GM21717 (cell line): ENCODE data around the gene PCDHGA5.
"Not testable (repeated sequence)": the region's sequence is repeated elsewhere in the genome, so short reads cannot be mapped to it uniquely, and the experiment has no call there.

ENCODE experiments used
- ATAC-seq: cut with Tn5 transposase; IDR thresholded peaks from one replicate; pipeline ENCODE4 v1.9.1; 2021; ENCODE audit warnings: mild to moderate bottlenecking, moderate library complexity; ENCODE audit not compliant: unreplicated experiment

Gene PCDHGA5

DNA sequence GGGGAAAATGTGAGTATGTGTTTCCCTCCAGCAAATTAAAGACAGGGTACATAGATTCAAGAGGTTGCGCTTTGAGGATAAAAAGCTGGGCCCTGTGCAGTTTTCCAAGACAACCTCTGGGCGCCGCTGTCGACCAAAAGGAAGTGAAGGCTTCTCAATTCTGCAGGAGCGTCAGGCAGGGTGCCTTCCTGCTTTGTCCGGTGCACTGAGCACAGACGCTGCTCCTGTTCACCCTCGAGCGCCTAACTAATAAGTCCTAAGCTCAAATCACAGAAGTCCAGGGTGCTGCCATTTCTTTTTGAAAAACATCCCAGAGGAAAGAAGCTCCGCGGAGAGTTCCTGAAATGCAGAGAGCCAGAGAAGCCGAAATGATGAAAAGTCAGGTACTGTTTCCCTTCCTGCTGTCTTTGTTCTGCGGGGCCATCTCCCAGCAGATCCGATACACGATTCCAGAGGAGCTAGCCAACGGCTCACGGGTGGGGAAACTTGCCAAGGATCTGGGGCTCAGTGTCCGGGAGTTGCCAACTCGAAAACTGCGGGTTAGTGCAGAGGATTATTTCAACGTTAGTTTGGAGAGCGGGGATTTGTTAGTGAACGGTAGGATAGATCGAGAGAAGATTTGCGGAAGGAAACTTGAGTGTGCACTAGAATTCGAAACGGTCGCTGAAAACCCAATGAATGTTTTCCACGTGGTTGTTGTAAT, 13.9 kb upstream of the PCDHGA5 start, which contains the start of gene PCDHGB1:
TSS of gene PCDHGB1 (plus strand) at position 183 of the 703 bp plus-strand sequence. CDS start at position 345, 162 bp downstream.
- peak; percentile 66 for ATAC-seq

DNA sequence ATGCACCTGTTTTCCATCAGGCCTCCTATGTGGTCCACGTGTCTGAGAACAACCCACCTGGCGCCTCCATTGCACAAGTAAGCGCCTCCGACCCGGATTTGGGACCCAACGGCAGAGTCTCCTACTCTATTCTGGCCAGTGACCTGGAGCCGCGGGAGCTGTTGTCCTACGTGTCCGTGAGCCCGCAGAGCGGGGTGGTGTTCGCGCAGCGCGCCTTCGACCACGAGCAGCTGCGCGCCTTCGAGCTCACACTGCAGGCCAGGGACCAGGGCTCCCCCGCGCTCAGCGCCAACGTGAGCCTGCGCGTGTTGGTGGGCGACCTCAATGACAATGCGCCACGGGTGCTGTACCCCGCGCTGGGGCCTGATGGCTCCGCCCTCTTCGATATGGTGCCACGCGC, 12.4 kb upstream of the PCDHGA5 start:
- ATAC-seq: no peak

DNA sequence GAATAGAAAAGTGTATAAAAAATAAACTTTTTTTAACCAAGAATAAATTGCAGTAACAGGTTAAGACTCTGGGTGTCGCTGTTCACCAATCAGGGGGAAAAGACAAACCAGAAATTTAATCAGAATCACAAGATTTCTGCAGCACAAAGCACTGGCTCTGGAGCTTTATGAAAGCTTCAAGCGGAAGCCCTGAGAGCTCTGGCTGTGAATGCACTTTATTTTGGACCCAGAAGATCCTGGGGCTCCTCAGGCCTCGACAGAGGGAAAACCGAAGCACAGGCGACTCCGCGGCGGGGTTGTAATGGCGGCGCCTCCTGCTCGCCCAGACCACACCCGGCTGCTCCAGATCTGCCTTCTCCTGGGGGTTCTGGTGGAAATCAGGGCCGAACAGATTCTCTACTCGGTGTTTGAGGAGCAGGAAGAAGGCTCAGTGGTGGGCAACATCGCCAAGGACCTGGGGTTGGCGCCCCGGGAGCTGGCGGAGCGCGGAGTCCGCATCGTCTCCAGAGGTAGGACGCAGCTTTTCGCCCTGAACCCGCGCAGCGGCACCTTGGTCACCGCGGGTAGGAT, 9.0 kb upstream of the PCDHGA5 start, which contains the start of gene PCDHGA4:
TSS of gene PCDHGA4 (plus strand) at position 122 of the 570 bp plus-strand sequence. CDS start at position 209, 87 bp downstream.
- ATAC-seq: no peak

DNA sequence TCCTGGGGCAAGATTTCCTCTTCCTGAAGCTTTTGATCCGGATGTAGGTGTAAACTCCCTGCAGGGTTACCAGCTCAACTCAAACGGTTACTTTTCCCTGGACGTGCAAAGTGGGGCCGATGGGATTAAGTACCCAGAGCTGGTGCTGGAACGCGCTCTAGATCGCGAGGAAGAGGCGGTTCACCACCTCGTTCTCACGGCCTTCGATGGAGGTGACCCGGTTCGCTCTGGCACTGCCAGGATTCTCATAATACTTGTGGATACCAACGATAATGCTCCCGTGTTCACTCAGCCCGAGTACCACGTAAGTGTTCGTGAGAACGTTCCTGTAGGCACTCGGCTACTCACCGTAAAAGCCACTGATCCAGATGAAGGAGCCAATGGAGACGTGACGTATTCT, 8.3 kb upstream of the PCDHGA5 start:
- no peak for ATAC-seq

DNA sequence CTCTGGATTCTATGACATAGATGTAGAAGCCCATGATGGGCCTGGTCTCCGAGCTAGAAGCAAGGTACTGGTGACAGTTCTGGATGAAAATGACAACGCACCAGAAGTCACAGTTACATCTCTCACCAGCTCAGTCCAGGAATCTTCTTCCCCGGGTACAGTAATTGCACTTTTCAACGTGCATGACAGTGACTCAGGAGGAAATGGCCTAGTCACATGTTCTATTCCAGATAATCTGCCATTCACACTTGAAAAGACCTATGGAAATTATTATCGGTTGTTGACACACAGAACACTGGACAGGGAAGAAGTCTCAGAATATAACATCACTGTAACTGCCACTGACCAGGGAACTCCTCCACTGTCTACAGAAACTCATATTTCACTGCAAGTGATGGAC, 7.8 kb upstream of the PCDHGA5 start:
- ATAC-seq: no peak

DNA sequence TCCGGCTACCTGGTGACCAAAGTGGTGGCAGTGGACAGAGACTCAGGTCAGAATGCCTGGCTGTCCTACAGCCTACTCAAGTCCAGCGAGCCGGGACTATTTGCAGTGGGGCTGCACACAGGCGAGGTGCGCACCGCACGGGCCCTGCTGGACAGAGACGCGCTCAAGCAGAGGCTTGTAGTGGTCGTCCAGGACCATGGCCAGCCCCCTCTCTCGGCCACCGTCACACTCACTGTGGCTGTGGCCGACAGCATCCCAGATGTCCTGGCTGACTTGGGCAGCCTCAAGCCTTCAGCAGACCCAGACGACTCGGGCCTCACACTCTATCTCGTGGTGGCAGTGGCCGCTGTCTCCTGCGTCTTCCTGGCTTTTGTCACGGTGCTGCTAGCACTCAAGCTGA, 7.0 kb upstream of the PCDHGA5 start:
- no peak for ATAC-seq

DNA sequence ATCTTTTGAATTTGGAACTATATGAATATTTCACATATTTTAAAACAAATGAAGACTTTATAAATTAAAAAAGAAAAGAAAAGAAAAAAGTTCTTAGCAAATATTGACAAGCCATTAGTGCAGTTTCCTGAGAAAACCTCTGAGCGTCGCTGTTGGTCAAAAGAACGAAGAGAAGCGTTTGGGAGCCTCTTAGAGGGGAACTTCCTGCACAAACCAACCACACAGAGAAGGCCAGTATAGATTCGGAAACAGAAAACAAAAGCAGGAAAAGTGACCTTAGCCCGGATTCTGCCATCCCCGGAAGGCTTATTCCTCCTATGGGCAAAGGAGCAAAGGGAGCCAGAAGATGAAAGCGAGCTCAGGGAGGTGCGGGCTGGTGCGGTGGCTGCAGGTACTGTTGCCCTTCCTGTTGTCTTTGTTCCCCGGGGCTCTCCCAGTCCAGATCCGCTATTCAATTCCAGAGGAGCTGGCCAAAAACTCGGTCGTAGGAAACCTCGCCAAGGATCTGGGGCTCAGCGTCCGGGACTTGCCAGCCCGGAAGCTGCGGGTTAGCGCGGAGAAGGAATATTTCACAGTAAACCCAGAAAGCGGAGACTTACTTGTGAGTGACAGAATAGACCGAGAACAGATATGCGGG, 4.1 kb upstream of the PCDHGA5 start, which contains the start of gene PCDHGB2:
TSS of gene PCDHGB2 (plus strand) at position 205 of the 637 bp plus-strand sequence. CDS start at position 347, 142 bp downstream.
- peak; percentile 78 for ATAC-seq

DNA sequence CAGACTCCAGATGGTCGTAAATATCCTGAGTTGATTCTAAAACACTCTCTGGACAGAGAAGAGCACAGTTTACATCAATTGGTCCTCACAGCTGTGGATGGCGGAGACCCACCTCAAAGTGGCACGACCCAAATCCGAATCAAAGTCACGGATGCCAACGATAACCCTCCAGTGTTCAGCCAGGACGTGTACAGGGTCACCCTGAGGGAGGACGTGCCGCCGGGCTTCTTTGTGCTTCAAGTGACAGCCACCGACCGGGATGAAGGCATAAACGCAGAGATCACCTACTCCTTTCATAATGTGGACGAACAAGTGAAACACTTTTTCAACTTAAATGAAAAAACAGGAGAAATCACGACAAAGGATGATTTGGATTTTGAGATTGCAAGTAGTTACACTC, 3.3 kb upstream of the PCDHGA5 start:
- no peak for ATAC-seq

DNA sequence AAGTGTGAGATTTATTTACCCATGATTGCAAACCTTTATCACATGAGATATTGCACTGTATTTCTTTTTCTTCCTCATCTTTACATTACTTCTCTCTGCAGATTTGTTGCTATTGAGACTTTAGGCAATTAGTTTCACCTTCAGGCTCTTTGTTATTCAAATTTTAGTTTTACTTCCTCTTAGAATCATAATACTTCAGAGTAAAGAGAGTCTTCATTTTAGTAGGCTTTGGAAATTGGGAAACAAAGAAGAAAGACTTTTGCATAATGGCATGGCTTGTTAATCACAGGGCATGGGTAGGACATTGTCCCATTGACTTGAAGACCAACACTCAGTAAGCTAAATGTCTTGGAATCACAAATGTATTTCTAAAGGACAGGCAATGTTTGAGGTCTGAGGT, 1.2 kb upstream of the PCDHGA5 start:
- ATAC-seq: no peak

DNA sequence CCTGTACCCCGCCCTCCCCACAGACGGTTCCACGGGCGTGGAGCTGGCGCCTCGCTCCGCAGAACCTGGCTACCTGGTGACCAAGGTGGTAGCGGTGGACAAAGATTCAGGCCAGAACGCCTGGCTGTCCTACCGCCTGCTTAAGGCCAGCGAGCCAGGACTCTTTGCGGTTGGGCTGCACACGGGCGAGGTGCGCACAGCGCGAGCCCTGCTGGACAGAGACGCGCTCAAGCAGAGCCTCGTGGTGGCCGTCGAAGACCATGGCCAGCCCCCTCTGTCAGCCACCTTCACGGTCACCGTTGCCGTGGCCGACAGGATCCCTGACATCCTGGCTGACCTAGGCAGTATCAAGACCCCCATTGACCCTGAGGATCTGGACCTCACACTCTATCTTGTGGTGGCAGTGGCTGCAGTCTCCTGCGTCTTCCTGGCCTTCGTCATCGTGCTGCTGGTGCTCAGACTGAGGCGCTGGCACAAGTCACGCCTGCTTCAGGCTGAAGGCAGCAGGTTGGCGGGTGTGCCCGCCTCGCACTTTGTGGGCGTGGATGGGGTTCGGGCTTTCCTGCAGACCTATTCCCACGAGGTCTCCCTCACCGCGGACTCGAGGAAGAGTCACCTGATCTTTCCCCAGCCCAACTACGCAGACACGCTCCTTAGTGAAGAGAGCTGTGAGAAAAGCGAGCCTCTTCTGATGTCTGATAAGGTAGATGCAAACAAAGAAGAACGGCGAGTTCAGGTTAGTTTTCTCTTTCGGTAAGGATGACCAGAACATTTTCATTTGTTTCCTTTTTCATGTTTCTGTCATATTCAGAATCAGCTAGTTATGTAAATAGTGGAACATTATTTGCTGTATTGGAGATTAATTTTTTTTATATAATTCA, 2.3 kb downstream of the PCDHGA5 start:
- ATAC-seq: no peak

DNA sequence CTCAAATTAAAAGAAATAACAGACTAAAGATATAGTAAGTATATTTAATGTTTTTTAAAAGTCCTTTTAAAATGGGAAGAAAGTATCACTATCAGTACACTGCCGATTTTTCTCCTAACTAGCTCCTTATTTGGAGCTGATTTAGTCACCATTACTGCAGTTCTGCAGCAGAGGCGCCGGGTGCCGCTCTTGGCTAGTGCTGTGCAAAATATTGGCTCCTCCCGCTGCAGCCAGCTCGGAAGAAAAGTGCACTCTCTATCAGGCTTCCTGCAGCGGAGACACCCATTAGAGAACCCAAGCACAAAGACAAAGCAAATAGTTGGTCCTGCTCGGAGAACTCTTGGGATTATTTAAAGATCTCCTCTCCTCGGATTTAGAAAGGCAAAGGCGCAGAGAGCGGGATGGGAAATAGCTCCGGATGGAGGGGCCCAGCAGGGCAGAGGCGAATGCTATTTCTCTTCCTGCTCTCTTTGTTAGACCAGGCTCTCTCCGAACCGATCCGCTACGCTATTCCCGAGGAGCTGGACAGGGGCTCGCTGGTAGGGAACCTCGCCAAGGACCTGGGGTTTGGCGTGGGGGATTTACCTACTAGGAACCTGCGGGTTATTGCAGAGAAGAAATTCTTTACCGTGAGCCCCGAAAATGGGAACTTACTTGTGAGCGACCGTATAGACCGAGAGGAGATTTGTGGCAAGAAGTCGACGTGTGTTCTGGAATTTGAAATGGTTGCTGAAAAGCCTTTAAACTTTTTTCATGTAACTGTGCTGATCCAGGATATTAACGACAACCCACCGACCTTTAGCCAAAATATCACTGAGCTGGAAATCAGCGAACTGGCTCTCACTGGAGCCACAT, 6.3 kb downstream of the PCDHGA5 start, which contains the start of gene PCDHGB3:
TSS of gene PCDHGB3 (plus strand) at position 249 of the 855 bp plus-strand sequence. CDS start at position 402, 153 bp downstream.
- peak; percentile 73 for ATAC-seq

DNA sequence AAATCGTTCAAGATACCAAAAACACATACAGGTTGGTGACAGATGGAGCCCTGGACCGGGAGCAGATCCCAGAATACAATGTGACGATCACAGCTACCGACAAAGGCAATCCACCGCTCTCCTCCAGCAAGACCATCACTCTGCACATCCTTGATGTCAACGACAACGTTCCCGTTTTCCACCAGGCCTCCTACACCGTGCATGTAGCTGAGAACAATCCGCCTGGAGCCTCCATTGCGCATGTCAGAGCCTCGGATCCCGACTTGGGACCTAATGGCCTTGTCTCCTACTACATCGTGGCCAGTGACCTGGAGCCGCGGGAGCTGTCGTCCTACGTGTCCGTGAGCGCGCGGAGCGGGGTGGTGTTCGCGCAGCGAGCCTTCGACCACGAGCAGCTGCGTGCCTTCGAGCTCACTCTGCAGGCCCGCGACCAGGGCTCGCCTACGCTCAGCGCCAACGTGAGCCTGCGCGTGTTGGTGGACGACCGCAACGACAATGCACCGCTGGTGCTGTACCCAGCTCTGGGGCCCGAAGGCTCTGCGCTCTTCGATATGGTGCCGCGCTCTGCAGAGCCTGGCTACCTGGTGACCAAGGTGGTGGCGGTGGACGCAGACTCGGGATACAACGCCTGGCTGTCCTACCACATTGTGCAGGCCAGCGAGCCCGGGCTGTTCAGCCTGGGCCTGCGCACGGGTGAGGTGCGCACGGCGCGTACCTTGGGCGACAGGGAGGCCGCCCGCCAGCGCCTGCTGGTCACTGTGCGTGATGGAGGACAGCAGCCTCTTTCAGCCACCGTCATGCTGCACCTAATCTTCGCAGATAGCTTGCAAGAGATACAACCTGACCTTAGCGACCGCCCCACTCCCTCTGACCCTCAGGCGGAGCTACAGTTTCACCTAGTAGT, 7.9 kb downstream of the PCDHGA5 start:
- ATAC-seq: no peak

DNA sequence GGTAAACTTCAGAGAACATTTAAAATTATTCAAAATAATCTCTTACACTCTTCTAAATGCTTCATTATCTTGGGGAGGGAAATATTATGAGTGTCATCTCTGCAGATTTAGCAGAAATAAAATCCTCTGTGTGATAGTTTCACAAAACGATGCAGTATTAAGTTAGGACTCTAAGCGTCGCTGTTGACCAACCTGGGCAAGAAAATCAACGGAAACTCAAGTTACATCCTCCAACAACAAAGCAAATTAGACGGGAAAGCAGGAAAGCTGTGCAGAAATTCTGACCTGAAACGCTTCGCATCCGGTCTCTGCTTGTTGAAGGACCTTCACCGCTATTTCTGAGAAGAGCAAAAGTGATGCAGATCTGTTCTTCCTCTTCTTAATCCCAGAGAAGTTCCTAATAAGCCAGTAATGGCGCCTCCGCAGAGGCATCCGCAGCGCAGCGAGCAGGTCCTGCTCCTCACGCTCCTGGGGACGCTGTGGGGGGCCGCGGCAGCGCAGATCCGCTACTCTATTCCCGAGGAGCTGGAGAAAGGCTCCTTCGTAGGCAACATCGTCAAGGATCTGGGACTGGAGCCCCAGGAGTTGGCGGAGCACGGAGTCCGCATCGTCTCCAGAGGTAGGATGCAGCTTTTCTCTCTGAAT, 9.8 kb downstream of the PCDHGA5 start, which contains the start of gene PCDHGA6:
TSS of gene PCDHGA6 (plus strand) at position 219 of the 645 bp plus-strand sequence. CDS start at position 412, 193 bp downstream.
- no peak for ATAC-seq

DNA sequence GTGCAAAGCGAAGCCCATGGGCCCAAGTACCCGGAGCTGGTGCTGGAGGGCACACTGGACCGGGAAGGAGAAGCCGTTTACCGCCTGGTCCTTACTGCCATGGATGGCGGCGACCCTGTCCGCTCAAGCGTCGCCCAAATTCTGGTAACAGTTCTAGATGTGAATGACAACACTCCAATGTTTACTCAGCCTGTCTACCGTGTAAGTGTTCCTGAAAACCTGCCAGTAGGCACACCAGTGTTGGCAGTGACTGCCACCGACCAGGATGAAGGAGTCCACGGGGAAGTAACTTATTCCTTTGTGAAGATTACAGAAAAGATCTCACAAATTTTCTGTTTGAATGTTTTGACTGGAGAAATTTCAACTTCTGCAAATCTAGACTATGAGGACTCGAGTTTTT, 10.7 kb downstream of the PCDHGA5 start:
- ATAC-seq: no peak

DNA sequence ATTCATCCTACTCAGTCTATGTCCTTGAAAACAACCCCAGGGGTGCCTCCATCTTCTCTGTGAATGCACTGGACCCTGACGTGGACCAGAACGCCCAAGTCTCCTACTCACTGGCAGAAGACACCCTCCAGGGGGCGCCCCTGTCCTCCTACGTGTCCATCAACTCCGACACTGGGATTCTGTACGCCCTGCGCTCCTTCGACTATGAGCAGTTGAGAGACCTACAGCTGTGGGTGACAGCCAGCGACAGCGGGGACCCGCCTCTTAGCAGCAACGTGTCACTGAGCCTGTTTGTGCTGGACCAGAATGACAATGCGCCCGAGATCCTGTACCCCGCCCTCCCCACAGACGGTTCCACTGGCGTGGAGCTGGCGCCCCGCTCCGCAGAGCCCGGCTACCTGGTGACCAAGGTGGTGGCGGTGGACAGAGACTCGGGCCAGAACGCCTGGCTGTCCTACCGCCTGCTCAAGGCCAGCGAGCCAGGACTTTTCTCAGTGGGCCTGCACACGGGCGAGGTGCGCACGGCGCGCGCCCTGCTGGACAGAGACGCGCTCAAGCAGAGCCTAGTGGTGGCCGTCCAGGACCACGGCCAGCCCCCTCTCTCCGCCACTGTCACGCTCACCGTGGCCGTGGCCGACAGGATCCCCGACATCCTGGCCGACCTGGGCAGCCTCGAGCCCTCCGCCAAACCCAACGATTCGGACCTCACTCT, 11.6 kb downstream of the PCDHGA5 start:
- ATAC-seq: not testable (repeated sequence)

DNA sequence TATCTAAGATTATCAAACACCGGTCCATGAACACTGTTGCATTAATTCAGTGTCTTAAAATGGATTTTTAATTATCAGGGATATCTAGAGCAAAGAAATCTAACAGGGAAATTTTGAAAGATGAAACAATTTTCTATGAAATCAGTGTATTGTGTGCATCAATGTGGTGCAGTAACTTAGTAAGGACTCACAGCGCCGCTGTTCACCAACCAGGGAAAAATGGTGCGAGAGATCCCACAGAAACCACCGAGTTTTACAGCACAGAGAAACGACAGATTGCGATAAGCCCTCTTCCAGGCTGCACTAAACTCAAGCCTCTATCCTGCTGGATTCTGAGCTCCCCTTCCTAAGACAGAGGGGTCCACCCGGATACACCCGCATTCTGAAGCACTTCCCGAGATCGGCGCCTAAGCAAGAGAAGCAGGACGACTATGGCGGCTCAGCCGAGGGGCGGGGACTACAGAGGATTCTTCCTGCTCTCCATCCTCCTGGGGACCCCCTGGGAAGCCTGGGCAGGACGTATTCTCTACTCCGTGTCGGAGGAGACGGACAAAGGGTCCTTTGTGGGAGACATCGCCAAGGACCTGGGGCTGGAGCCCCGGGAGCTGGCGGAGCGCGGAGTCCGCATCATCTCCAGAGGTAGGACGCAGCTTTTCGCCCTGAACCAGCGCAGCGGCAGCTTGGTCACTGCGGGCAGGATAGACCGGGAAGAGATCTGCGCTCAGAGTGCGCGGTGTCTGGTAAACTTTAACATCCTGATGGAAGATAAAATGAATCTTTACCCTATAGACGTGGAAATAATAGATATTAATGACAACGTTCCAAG, 18.7 kb downstream of the PCDHGA5 start, which contains the start of gene PCDHGA7:
TSS of gene PCDHGA7 (plus strand) at position 274 of the 826 bp plus-strand sequence. CDS start at position 432, 158 bp downstream.
- ATAC-seq: no peak

DNA sequence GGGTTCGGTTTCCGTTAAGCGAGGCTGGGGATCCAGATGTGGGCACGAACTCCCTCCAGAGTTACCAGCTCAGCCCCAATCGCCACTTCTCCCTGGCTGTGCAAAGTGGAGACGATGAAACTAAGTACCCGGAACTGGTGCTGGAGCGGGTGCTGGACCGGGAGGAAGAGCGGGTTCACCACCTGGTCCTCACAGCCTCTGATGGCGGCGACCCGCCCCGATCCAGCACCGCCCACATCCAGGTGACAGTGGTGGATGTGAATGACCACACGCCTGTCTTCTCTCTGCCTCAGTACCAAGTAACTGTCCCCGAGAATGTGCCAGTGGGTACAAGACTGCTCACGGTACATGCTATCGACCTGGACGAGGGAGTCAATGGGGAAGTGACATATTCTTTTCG, 19.4 kb downstream of the PCDHGA5 start:
- no peak for ATAC-seq
